Activated T-cell treated with anti-CD3 and anti-CD28 coated beads for 48 hours (primary cell): Measurements from ENCODE around the gene RAB29.
A peak's percentile ranks its signal among the peaks of the same experiment; 100 is the strongest.
"Not testable (repeated sequence)": the region's sequence is repeated elsewhere in the genome, so short reads cannot be mapped to it uniquely, and the experiment has no call there.

Experiments
- DNase-seq: peaks from one replicate; pipeline ENCODE4 v3.0.0-alpha.2; 2020; ENCODE audit warnings: low read depth

RAB29 gene, protein sequence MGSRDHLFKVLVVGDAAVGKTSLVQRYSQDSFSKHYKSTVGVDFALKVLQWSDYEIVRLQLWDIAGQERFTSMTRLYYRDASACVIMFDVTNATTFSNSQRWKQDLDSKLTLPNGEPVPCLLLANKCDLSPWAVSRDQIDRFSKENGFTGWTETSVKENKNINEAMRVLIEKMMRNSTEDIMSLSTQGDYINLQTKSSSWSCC

DNA sequence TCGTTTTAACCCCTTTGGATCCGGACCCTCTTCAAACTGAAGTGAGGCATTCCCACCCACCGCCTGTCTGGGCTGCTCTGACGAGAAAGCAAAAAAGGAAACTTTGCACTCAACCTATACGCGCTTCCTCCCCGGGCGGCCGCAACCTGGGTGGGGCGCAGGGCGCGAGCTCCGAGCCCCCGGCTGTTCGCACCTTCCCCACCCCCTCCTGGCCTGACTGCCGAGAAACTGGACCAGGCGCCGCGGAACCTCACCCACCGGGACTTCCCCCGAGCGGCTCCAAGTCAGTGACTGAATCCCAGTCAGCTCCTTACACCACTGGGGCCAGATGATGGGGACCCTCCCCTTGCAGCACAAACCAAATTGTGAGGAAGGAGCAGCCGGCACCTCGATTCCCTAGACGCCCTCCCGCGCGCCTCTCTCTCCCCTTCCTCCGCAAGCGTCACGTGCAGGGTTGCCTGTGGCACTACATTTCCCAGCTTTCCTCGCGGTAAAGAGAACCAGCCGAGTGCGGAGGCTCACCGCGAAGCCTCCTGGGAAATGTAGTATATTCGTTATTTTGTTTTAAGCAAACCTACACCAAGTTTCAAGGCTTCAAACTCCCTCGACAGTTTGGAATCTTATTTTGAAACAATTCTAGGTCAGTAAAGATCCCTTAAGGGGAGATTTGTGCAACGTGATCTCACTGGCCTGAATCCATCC is at the start of gene RAB29:
Gene RAB29, minus strand, starts transcription at position 468 of the 702 bp plus-strand sequence. CDS start 526 bp downstream, outside the sequence.
- DNase-seq = peak; percentile 71

DNA sequence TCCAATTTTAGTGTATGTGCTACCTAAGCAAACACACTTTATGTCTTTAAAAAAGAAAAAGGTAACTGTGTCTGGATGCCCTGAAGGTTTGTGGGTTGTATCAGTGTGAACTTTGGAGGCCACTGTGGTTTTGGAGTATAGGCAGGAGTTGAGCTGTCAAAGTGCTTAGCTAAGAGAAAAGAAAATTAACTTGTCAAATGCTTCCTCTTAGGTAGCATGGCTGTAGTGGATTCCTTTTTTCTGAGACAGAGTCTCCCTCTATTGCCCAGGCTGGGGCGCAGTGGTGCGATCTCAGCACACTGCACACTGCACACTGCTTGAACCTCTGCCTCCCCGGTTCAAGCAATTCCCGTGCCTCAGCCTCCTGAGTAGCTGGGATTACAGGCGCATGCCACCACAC is 48.9 kb upstream of the RAB29 start:
- DNase-seq = no peak

DNA sequence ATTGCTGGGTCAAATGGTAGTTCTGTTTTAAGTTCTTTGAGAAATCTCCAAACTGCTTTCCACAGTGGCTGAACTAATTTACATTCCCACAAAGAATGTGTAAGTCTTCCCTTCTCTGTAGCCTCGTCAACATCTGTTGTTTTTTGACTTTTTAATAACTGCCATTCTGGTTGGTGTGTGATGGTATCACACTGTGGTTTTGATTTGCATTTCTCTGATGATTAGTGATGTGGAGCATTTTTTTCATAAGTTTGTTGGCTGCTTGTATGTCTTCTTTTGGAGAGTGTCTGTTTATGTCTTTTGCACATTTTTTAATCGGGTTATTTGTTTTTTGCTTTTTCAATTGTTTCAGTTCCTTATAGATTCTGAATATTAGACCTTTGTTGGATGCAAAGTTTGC is 48.0 kb upstream of the RAB29 start:
- DNase-seq = not testable (repeated sequence)

DNA sequence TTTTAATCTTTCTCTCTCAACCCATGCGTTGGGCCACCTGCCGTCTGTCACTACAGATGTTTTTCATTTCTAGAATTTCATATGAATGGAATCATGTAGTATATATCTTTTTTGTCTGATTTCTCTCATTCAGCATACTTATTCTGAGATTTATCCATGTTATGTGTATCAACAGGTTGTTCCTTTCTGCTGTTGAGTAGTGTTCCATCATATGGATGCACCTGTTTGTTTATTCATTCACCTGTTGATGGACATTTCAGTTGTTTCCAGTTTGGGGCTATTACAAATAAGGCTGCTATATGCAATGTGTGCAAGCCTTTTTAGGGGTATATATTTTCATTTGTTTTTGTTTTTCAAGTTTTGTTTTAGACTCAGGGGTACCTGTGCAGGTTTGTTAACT is 47.1 kb upstream of the RAB29 start:
- no peak for DNase-seq

DNA sequence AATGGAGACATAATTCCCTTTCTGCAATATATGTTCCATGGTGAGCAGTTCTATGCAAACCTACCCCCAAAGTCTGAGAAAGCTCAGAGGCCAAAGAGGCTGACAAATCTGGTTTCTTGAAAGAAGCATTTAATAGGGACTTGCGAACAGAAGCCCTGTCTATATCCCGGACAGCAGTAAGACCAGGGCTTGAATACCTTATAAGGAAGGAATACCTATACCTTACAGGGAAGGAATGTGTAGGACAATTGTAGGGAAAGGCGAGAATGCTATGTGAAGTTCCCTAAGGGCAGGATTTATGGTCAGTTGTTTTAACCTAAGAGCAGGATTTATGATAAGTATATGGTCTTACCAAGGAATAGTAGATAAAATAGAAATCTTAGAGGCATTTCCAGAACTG is 42.7 kb upstream of the RAB29 start:
- no peak for DNase-seq

GRCh38 chr1:205817364-205817763 is 42.1 kb upstream of the RAB29 start:
- no peak for DNase-seq

DNA sequence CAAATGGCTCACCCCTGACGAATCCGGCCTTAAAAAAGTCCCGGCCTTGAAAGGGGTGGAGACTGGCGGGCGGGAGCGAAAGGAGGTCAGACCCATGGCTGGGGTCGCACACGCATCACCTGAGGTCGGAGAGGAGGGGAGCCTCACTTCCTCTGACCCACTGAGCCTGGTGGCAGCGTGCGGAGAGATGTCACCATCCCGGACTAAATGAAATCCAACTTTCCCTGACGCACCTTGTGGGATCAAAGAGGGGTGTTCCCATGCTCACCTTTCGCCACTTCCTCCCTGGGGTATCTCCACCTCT is 38.4 kb upstream of the RAB29 start:
- peak; percentile 21 for DNase-seq

DNA sequence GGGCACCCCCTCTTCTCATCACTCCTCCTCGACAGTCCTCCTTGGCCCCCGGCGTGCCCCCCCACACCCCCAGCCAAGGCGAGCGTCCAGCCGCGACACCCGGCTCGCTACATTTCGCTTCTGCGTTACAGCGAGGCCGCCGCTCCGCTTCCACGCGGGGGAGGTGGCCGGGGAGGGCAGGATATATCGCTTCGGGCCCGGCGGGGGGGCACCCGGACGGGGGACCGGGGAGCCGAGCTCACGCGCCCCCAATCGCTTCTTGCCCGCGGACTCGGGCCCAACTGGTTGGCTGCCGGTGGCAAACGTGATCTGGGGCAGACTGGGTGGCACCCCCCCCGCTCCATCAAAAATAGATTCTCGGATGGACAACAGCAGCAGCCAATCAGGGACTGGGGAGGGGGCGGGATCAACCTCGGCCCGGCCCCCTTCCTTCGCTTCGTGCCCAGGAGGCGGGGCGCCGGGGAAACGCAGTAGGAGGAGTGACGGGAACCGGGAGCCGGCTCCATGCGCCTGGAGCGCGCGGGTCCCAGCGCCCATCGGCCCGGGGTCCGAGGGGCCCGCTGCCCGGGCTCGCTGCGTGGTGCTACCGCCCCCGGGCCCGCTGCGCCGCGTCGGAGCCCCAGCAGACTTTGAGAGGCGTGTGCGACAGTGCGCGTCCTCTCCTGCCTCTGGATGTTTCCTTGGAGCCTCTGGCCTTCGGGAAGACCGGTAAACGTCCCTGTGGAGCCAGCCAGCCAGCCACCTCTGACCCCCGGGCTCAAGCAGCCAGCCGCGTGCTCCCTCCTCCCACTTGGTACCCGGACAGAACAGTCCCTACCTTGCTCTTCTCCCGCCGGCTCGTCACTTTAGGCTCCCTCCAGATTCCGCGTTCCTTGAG is 37.8 kb upstream of the RAB29 start, which contains the start of gene SLC41A1:
Gene SLC41A1, minus strand, starts transcription at position 321 of the 877 bp plus-strand sequence. CDS start 2,757 bp downstream, outside the sequence.
- peak; percentile 86 for DNase-seq

DNA sequence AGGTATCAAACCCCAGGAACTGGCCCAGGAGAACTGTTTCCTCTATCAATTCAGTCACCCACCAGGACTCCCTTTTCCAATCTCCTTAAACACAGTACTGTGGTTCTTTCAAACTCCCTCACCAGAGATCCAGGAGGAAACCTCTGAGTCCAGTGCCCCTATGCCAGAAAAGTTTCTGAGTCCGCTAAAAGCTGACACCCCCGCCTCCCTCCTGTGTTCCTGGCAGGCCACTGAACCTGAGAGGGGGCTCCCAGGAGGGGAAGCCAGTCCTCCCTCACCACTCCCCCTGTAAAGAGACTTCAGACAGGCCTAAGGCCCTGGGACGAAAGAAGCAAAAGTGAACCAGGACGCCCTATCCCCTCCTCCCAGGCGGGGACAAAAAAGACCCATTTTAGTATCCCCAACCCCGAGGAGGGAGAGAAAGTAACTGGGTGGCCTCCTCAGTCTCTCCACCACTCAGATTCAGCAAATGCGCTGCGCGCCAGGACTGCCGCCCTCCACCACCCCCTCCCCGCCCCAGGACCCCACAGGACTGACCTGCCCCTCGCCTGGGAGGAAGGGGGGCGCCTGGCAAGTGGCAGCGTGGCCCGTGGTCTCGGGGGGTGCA is 37.1 kb upstream of the RAB29 start:
- DNase-seq = no peak

- DNase-seq = no peak
These were observed 36.4 kb upstream of the RAB29 start for GRCh38 chr1:205811660-205812059.

DNA sequence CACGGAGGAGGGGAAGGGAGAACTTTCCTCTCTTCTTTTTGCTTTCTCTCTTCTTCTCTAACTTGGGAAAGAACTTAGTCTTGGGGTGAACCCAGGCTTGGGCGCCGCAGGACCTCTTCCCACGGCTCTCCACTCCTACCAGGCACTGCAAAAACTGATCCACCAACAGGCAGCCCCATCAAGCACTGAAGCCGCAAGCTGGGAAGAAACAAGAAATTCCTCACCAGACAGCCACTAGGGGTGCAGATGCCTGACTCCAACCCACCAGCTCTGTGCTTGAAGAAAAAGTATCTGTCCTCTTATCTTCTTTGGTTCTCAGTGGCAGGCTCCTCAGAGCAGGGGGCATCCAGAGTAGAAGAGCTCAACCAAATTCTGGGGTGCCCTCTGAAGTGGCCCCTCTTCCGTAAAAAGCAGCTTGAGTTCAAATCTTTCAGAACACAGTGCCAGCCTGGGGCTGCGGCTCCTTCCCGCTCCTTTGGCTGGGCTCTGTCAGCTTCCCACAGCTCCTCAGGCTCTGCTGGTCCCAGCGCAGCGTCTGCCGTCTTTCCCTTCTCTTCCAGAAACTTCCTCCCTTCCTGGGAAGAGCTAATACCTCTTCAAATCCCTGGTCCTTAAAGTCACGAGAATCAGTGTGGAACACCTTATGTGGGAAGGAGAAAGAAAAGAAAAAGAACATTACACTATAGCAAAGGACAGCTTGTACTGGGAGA is 35.3 kb upstream of the RAB29 start:
- DNase-seq = no peak

- no peak for DNase-seq
These were observed 34.7 kb upstream of the RAB29 start for GRCh38 chr1:205809942-205810345.

- DNase-seq = no peak
These were observed 34.2 kb upstream of the RAB29 start for GRCh38 chr1:205809469-205809868.

DNA sequence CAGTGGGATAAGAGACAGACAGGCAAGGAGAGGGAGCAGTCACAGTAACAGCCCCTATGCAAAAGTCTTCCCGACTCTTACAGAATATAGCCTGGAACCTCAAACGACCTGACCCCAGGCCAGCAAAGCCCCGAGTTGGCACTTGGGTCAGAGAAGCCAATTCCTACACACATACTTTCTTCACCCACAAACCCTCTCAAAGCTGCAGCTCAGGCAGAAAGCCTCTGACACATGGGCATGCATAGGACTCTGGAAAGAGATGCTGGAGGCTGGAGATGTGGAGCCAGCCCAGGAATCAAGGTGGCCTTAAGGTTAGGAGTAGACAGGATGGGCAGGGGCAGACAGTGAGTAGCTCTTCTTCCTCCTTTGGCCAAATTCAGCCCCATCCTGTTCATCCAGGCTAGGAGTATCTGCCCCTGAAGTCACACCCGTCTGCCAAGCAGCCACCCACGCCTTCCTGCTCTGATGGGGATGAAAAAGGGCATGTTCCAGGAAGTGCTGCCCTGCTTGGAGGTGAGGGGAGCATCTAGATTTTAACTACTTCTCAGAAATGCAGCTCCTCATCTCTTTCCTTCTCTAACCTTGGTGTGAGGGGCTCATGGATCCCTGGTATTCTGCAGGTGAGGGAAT is 29.9 kb upstream of the RAB29 start:
- DNase-seq = peak; percentile 50

DNA sequence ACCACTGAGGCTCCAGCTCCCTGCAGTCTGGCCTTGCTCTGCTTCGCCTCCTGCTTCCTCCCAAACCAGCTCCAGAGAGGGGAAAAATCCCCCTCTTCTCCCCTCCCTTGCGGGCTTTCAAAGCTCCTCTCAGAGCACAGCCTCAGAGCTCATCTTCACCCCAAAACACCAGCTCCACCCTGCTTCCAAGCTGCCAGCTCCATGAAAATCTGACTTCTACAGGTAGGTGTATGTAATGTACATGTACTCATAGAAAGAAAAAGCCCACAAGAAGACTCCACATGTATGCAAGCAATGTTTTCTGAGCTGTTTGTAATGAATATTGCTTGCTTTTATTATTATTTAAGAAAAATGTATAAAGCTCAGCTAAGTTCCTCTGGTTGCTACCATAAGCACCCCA is 29.3 kb upstream of the RAB29 start:
- no peak for DNase-seq

DNA sequence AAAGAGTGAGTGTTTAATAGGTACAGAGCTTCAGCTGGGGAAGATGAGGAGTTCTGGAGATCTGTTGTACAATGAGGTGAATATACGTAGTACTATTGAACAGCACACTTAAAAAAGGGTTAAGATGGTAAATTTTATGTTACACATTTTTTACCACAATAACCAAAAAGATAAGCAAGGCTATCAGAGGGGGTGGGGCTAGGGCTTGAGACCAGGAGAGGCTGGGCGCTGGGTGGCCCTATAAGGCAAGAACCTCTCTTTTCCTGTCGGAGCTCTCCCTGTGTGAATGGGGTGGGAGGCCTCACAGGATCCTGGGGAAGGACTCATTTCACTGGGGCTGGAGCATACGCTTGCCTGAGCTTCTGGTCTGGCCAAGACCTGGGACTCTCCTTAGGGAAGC is 28.7 kb upstream of the RAB29 start:
- no peak for DNase-seq

DNA sequence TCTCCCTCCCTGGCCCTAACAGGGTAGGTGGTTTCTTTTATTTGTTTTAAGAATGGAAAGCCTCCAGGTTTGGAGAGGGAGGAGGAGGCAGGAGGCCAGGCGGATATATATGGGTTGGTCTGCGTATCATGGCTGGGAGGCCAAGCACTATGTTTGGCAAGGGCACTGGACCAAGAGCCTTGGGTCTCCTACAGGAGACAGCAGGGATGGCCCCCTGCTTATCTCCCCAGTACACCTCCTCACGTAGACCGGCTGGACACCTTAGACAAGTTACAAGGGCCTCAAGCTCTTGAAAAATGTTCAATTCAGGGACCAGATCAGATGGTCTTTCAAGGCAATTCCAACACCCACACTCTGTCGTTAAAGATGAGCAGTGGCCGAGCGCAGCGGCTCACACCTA is 26.8 kb upstream of the RAB29 start:
- DNase-seq = no peak

DNA sequence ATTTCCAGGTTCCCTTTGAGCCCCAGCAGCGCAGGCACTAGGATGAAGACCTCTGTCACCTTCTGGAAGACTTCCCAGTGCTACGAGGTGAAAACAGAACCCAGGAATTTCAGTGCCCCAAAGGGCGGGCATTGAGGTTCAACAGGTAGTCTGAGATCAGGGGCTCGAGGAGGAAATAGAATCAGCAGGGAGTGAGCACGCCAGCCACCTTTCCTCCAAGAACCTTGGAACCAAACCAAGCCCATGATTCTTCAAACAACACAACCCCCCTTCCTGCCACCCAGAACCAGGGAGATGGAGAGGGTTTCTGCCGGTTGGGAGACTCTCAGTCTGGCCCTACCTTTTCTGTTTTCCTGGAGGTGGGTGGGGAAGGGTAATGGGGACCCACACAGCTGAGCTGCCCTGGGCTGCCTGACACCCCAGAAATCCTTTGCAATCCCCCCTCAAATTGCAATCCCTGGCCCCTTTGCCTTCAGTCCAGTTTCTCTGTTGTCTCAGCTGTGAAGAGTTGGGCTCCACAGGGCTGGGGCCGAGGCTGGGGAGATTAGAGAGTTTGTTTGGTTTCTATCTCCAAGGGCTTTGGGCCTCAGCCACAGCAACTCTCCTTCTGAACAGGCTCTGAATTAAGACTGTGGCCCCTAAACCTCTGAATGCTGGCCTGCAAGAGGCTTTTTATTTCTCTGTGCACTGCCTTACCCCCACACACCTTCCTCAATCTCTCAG is 25.9 kb upstream of the RAB29 start:
- no peak for DNase-seq

- no peak for DNase-seq
These were observed 25.1 kb upstream of the RAB29 start for GRCh38 chr1:205800427-205800826.

DNA sequence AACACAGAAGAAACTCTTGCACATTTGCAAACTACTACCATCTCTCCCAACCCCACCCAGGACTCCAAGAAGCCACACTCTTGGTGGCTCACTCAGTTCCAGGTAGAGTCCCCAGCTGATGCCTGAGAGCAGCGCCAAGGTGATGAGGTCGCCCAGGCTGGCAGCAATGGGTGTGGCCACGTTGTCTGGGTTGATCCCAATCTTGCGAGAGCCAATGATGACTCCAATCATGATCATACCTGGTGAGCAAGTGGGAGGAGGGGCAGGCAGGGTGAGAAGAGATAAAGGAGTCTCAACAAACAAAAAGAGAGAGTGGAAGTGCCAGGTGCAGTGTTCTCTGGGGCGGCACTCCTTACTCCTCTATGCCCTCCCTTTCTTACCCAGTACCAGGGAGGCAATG is 23.3 kb upstream of the RAB29 start:
- DNase-seq = no peak

DNA sequence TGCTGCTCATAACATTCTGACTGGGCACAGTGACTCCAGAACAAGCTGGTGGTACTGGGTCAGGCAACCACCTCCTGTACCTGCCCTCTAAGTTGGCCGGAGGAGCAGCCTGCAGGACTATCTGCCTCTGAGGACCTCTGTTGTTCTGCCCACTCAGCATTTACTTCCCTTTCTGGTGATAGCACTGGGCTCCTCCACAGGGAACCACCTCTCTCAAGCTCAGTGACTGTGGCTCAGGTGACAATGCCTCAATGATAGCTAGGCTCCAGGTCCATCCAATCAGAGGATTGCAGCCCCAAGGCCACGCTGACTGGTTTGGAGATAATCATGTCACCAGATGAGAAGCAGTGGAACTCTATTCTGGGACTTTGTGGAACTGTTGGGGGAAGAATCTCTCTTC is 21.9 kb upstream of the RAB29 start:
- no peak for DNase-seq
